SK-N-SH (cell line): Measurements from ENCODE around the gene COMMD7. TPM values are rescaled to one million over a fixed set of nuclear protein-coding genes. Genes with fewer than 3 reads are reported as not detected.

Experiments
- CTCF ChIA-PET: fragments of 300-600, 350-600 bp; formaldehyde crosslinking; extraction: SDS; loops from one replicate; lab custom pipeline; 2021; lab: Yijun Ruan, JAX
- POLR2A ChIA-PET: fragments of 350-600 bp; sonication (Branson Sonifier 250); formaldehyde crosslinking; extraction: SDS; loops from one replicate; lab custom pipeline; 2020; ENCODE audit warnings: antibody characterized with exemption, inconsistent platforms; lab: Yijun Ruan, JAX
- DNase-seq: peaks from one replicate; pipeline ENCODE4 v3.0.0; 2012
- H2AFZ ChIP-seq: fragments of 200-600 bp; sonication (generic); 2 replicates; pipeline ENCODE4 v1.8.1; 2016; ENCODE audit warnings: antibody characterized with exemption, mild to moderate bottlenecking, low read depth
- H3F3A ChIP-seq: fragments of 200-600 bp; sonication (generic); replicated peaks from 2 replicates; pipeline ENCODE3; 2016; ENCODE audit warnings: antibody characterized with exemption, mild to moderate bottlenecking; ENCODE audit not compliant: insufficient read depth
- H3K27ac ChIP-seq, 2 experiments: fragments of 200-500 bp in 1 of 2; fragments of 200-600 bp in 1 of 2; sonication (Bioruptor generic) in 1 of 2; sonication (generic), shearing (Covaris generic) in 1 of 2; 2 replicates each; pipeline versions ENCODE4 v1.5.1 to v1.6.1; 2014 to 2016; ENCODE audit warnings: low read depth in 2 of 2, inconsistent platforms in 1 of 2, low read length in 1 of 2, mild to moderate bottlenecking in 1 of 2, mixed read lengths in 1 of 2
- H3K27me3 ChIP-seq: fragments of 200-600 bp; sonication (generic), shearing (Covaris generic); 2 replicates; pipeline ENCODE4 v1.6.1; 2016; ENCODE audit warnings: mixed run types; ENCODE audit not compliant: insufficient read depth
- H3K36me3 ChIP-seq, 2 experiments: fragments of 200-500 bp in 1 of 2; fragments of 200-600 bp in 1 of 2; sonication (Bioruptor generic) in 1 of 2; sonication (generic) in 1 of 2; replicated peaks in 1 of 2; 2 replicates each; pipeline versions ENCODE3 to v1.5.1; 2014 to 2016; ENCODE audit warnings: low read length in 1 of 2, mild to moderate bottlenecking in 1 of 2; ENCODE audit not compliant: insufficient read depth in 2 of 2, control insufficient read depth in 1 of 2
- H3K4me1 ChIP-seq, 2 experiments: fragments of 200-500 bp in 1 of 2; fragments of 200-600 bp in 1 of 2; sonication (Bioruptor generic) in 1 of 2; sonication (generic), shearing (Covaris generic) in 1 of 2; 2 replicates each; pipeline versions ENCODE4 v1.5.1 to v1.6.1; 2014 to 2016; ENCODE audit warnings: low read depth in 1 of 2, low read length in 1 of 2, mixed run types in 1 of 2; ENCODE audit not compliant: insufficient read depth in 2 of 2, control insufficient read depth in 1 of 2
- H3K4me2 ChIP-seq: fragments of 200-600 bp; sonication (generic), shearing (Covaris generic); 2 replicates; pipeline ENCODE4 v1.6.1; 2017; ENCODE audit warnings: mixed run types
- H3K4me3 ChIP-seq, 2 experiments: fragments of 200-500 bp in 1 of 2; fragments of 200-600 bp in 1 of 2; sonication (Bioruptor generic) in 1 of 2; sonication (generic), shearing (Covaris generic) in 1 of 2; 2 replicates each; pipeline versions ENCODE4 v1.5.1 to v1.8.1; 2014 to 2016; ENCODE audit warnings: low read depth in 2 of 2, inconsistent platforms in 1 of 2, low read length in 1 of 2, mild to moderate bottlenecking in 1 of 2, mixed read lengths in 1 of 2, moderate library complexity in 1 of 2
- H3K79me2 ChIP-seq: fragments of 200-600 bp; sonication (generic); 2 replicates; pipeline ENCODE4 v1.8.1; 2017; ENCODE audit warnings: mild to moderate bottlenecking; ENCODE audit not compliant: insufficient read depth
- H3K9ac ChIP-seq: fragments of 200-600 bp; sonication (generic); 2 replicates; pipeline ENCODE4 v1.6.1; 2017; ENCODE audit warnings: mixed run types
- H3K9me2 ChIP-seq: fragments of 200-600 bp; sonication (generic); 2 replicates; pipeline ENCODE4 v1.6.1; 2017; ENCODE audit warnings: mixed run types
- H3K9me3 ChIP-seq: fragments of 200-600 bp; sonication (generic); 2 replicates; pipeline ENCODE4 v1.6.1; 2017; ENCODE audit warnings: mixed run types, mild to moderate bottlenecking, moderate library complexity
- H4K20me1 ChIP-seq: fragments of 200-600 bp; sonication (generic); 2 replicates; pipeline ENCODE4 v1.6.1; 2017; ENCODE audit warnings: mild to moderate bottlenecking, mixed run types; ENCODE audit not compliant: insufficient read depth
- CHD2 ChIP-seq: fragments of 150-350 bp; IDR thresholded peaks from 2 replicates; pipeline ENCODE4 v1.6.1; 2018; ENCODE audit warnings: low read length; ENCODE audit not compliant: partially characterized antibody
- CTCF ChIP-seq: fragments of 200-600 bp; sonication (generic); IDR thresholded peaks from 2 replicates; pipeline ENCODE4 v1.6.1; 2017; ENCODE audit warnings: antibody characterized with exemption, mild to moderate bottlenecking, moderate library complexity
- ELF1 ChIP-seq: IDR thresholded peaks from 2 replicates; pipeline ENCODE4 v1.4.0; 2012
- FOXJ3 ChIP-seq: sonication (generic); formaldehyde crosslinking; IDR thresholded peaks from 2 replicates; pipeline ENCODE4 v1.5.1; 2020; ENCODE audit warnings: mild to moderate bottlenecking, missing genetic modification reagents
- FOXM1 ChIP-seq: IDR thresholded peaks from 2 replicates; pipeline ENCODE4 v1.4.0; 2012; ENCODE audit warnings: low read depth, mild to moderate bottlenecking
- MEF2A ChIP-seq: IDR thresholded peaks from 2 replicates; pipeline ENCODE4 v1.4.0; 2012; ENCODE audit warnings: low read depth, borderline replicate concordance
- NFIC ChIP-seq: IDR thresholded peaks from 2 replicates; pipeline ENCODE4 v1.4.0; 2012; ENCODE audit warnings: borderline replicate concordance
- RAD21 ChIP-seq: IDR thresholded peaks from 2 replicates; pipeline ENCODE4 v1.6.1; 2012; ENCODE audit warnings: mild to moderate bottlenecking, low read length
- REST ChIP-seq: IDR thresholded peaks from 2 replicates; pipeline ENCODE4 v1.6.1; 2012; ENCODE audit warnings: mild to moderate bottlenecking, low read depth, low read length, moderate library complexity
- RFX5 ChIP-seq: IDR thresholded peaks from 2 replicates; pipeline ENCODE4 v1.6.1; 2012; ENCODE audit warnings: mild to moderate bottlenecking, improper control_type of control experiment, low read length
- RXRA ChIP-seq: IDR thresholded peaks from 2 replicates; pipeline ENCODE4 v1.4.0; 2012; ENCODE audit warnings: low read depth, mild to moderate bottlenecking, borderline replicate concordance
- SIN3A ChIP-seq: IDR thresholded peaks from 2 replicates; pipeline ENCODE4 v1.6.1; 2012; ENCODE audit warnings: low read depth, mild to moderate bottlenecking, low read length, moderate library complexity, borderline replicate concordance
- SMC3 ChIP-seq: IDR thresholded peaks from 2 replicates; pipeline ENCODE4 v1.6.1; 2012; ENCODE audit warnings: low read depth, low read length, improper control_type of control experiment
- TAF1 ChIP-seq: IDR thresholded peaks from 2 replicates; pipeline ENCODE4 v1.6.1; 2012; ENCODE audit warnings: low read depth, mild to moderate bottlenecking, low read length, moderate library complexity, borderline replicate concordance
- TEAD4 ChIP-seq: IDR thresholded peaks from 2 replicates; pipeline ENCODE4 v1.4.0; 2012; ENCODE audit warnings: mild to moderate bottlenecking, borderline replicate concordance; ENCODE audit not compliant: insufficient read depth
- USF2 ChIP-seq: fragments of 150-350 bp; IDR thresholded peaks from 2 replicates; pipeline ENCODE4 v1.6.1; 2017; ENCODE audit warnings: antibody characterized with exemption, low read length, low read depth, borderline replicate concordance
- WGBS: methylation state at CpG from one replicate; pipeline ENCODE4 v1.1.6; 2017; ENCODE audit warnings: low lambda C conversion rate; 5-methylcytosine and 5-hydroxymethylcytosine counted together
- polyA plus RNA-seq, 3 experiments: library from polyadenylated mRNA; depleted of rRNA; stranded (reverse); fragments of >200 nt; gene quantifications; 2 replicates each; pipeline ENCODE4 v1.2.3, GENCODE V29; 2012

Gene COMMD7
- polyA plus RNA-seq, 1 of the 3 experiments (the other 2 are of a cell fraction), result 38.0 TPM

- ChIA-PET CTCF (interaction anchor here (0.7 to 7.1 kb wide), 21 partner anchors 9 to 271 kb away, joined by 3 to 101 read pairs (median 4); no protein-coding TSS in a partner anchor), POLR2A (no interaction called here)
- DNase-seq, result peak; percentile 72
- Histone ChIP-seq H3K27me3 (no peaks in the 10 kb centered on the region), H3K36me3 (no peaks in the 10 kb centered on the region), H3K27ac (no peak overlapping the region), H3K79me2 (no peaks in the 10 kb centered on the region), H3K4me2 (no peak overlapping the region), H3K9ac (no peak overlapping the region), H3K9me2 (no peaks in the 10 kb centered on the region), H2AFZ (no peak overlapping the region), H3K9me3 (no peaks in the 10 kb centered on the region)
- 55% methylated on average over 5 of the region's 5 CpGs for WGBS
- TF ChIP-seq SMC3 (peak; percentile 93), NFIC (no peak), RAD21 (peak; percentile 90), CTCF (peak; percentile 89), SIN3A (no peak)
- TF ChIP-seq, all 33 proteins: peak for 3
- Histone ChIP-seq H3K4me1 (peaks cover 0 to 5% of the 10 kb centered on the region in 2 experiments; a peak in 1 of 4 replicates), H3K4me3 (no peak overlapping the region; a peak in 1 of 4 replicates), H3F3A (no peaks in the 10 kb centered on the region), H4K20me1 (no peaks in the 10 kb centered on the region)
Observed at GRCh38 chr20:32674362-32674789, 68.9 kb downstream of the COMMD7 start.

- no peaks in the 10 kb centered on the region for H4K20me1 ChIP-seq
- no peaks in the 10 kb centered on the region; a peak in 1 of 4 replicates for H3K4me1 ChIP-seq
- 76% methylated on average over 15 of the region's 22 CpGs for WGBS
- ChIA-PET POLR2A (interaction anchor here (0.8 to 1.1 kb wide), 2 partner anchors 89 to 105 kb away, joined by 3 read pairs; partner anchors contain the start of gene DNMT3B), CTCF (interaction anchor here (0.5 to 7.1 kb wide), 23 partner anchors 8 to 336 kb away, joined by 3 to 101 read pairs (median 4); partner anchors contain the start of gene DNMT3B)
- no peak overlapping the region for H3K27ac ChIP-seq
- H2AFZ ChIP-seq, result no peak overlapping the region
- H3K9ac ChIP-seq, result no peak overlapping the region
- H3K9me2 ChIP-seq, result no peaks in the 10 kb centered on the region
- H3F3A ChIP-seq, result no peaks in the 10 kb centered on the region
- no peak overlapping the region for H3K4me2 ChIP-seq
- TF ChIP-seq RFX5 (no peak), ELF1 (no peak), CHD2 (no peak), SMC3 (no peak), TAF1 (no peak), TEAD4 (no peak), REST (no peak), SIN3A (no peak), FOXM1 (no peak), MEF2A (no peak), RXRA (no peak), FOXJ3 (CRISPR knock-in tag) (no peak), USF2 (no peak)
- H3K9me3 ChIP-seq, result no peaks in the 10 kb centered on the region
- no peak for DNase-seq
- H3K79me2 ChIP-seq, result no peaks in the 10 kb centered on the region
- no peaks in the 10 kb centered on the region for H3K36me3 ChIP-seq
- H3K27me3 ChIP-seq, result no peaks in the 10 kb centered on the region
- H3K4me3 ChIP-seq, result no peak overlapping the region
Observed at GRCh38 chr20:32672982-32673851, 70.0 kb downstream of the COMMD7 start.
